CD14-positive monocyte (primary cell): ENCODE data around the gene AFAP1L1. TPM values are rescaled to one million over a fixed set of nuclear protein-coding genes. Genes with fewer than 3 reads are reported as not detected.

Experiments
- DNase-seq, 3 donors: peaks; one replicate each; pipeline ENCODE4 v3.0.0-alpha.2; 2011 to 2022
- H2AFZ ChIP-seq: 2 replicates; pipeline ENCODE4 v1.6.0; 2012; ENCODE audit warnings: mild to moderate bottlenecking, low read depth, low read length, inconsistent platforms; ENCODE audit not compliant: insufficient read depth, poor library complexity, severe bottlenecking
- H3K27ac ChIP-seq, 2 donors: 1 replicate in 1 of 2; 2 replicates in 1 of 2; pipeline ENCODE4 v1.5.1; 2012 to 2013; ENCODE audit warnings: low read length in 2 of 2, control low read depth in 1 of 2, inconsistent platforms in 1 of 2, low read depth in 1 of 2, mild to moderate bottlenecking in 1 of 2
- H3K27me3 ChIP-seq, 2 donors: one replicate each; pipeline versions ENCODE4 v1.6.0 to v1.6.1; 2011 to 2013; ENCODE audit warnings: low read length in 2 of 2; ENCODE audit not compliant: control insufficient read depth in 2 of 2, insufficient read depth in 2 of 2
- H3K36me3 ChIP-seq, 2 donors: replicated peaks in 1 of 2; 1 replicate in 1 of 2; 2 replicates in 1 of 2; pipeline versions ENCODE4 v1.5.1 to v1.6.1; 2012 to 2013; ENCODE audit warnings: low read length in 2 of 2, control low read depth in 1 of 2, inconsistent platforms in 1 of 2, mild to moderate bottlenecking in 1 of 2; ENCODE audit not compliant: insufficient read depth in 2 of 2, control insufficient read depth in 1 of 2
- H3K4me1 ChIP-seq, 2 donors: 1 replicate in 1 of 2; 2 replicates in 1 of 2; pipeline versions ENCODE4 v1.5.1 to v1.6.1; 2012 to 2013; ENCODE audit warnings: low read length in 2 of 2, control low read depth in 1 of 2, inconsistent platforms in 1 of 2, mild to moderate bottlenecking in 1 of 2, moderate library complexity in 1 of 2; ENCODE audit not compliant: insufficient read depth in 2 of 2, control insufficient read depth in 1 of 2
- H3K4me2 ChIP-seq: replicated peaks from 2 replicates; pipeline ENCODE3; 2012; ENCODE audit warnings: low read length, moderate library complexity, mild to moderate bottlenecking; ENCODE audit not compliant: poor library complexity, severe bottlenecking; ENCODE audit errors: extremely low read depth
- H3K4me3 ChIP-seq, 3 experiments: fragments of 200-600 bp in 1 of 3; sonication (generic) in 1 of 3; replicated peaks in 1 of 3; 1 replicate in 2 of 3; 2 replicates in 1 of 3; pipeline ENCODE4 v1.5.1; 2011 to 2013; ENCODE audit warnings: low read length in 3 of 3, mild to moderate bottlenecking in 3 of 3, control low read depth in 2 of 3, low read depth in 2 of 3, inconsistent platforms in 1 of 3, moderate library complexity in 1 of 3
- H3K79me2 ChIP-seq: 2 replicates; pipeline ENCODE4 v1.6.0; 2012; ENCODE audit warnings: mild to moderate bottlenecking, control low read depth, inconsistent platforms, low read length, moderate library complexity; ENCODE audit not compliant: insufficient read depth
- H3K9ac ChIP-seq: 2 replicates; pipeline ENCODE4 v1.6.0; 2017; ENCODE audit warnings: low read length, mild to moderate bottlenecking; ENCODE audit not compliant: insufficient read depth, poor library complexity, severe bottlenecking
- H3K9me3 ChIP-seq, 2 donors: replicated peaks in 1 of 2; 1 replicate in 1 of 2; 2 replicates in 1 of 2; pipeline versions ENCODE4 v1.5.1 to v1.6.1; 2012 to 2013; ENCODE audit warnings: low read length in 2 of 2, control low read depth in 1 of 2; ENCODE audit not compliant: control insufficient read depth in 1 of 2, insufficient read depth in 1 of 2
- H4K20me1 ChIP-seq: 2 replicates; pipeline ENCODE4 v1.6.0; 2012; ENCODE audit warnings: mild to moderate bottlenecking, low read length, control low read depth, moderate library complexity; ENCODE audit not compliant: insufficient read depth
- H3K27ac Mint-ChIP-seq, 7 donors: one replicate each; pipeline ENCODE4 v1.8.0; 2020; ENCODE audit warnings: mild to moderate bottlenecking in 7 of 7, mixed read lengths in 7 of 7, moderate library complexity in 6 of 7, inconsistent platforms in 2 of 7
- H3K27me3 Mint-ChIP-seq, 3 donors: one replicate each; pipeline ENCODE4 v1.8.0; 2021 to 2022; ENCODE audit warnings: low read depth in 3 of 3, mild to moderate bottlenecking in 3 of 3, mixed read lengths in 3 of 3, moderate library complexity in 3 of 3, inconsistent platforms in 1 of 3
- H3K36me3 Mint-ChIP-seq, 2 donors: one replicate each; pipeline ENCODE4 v1.8.0; 2020; ENCODE audit warnings: mixed read lengths in 2 of 2, inconsistent platforms in 1 of 2, mild to moderate bottlenecking in 1 of 2
- H3K4me1 Mint-ChIP-seq: one replicate; pipeline ENCODE4 v1.8.0; 2020; ENCODE audit warnings: mild to moderate bottlenecking, mixed read lengths
- H3K4me3 Mint-ChIP-seq, 2 donors: one replicate each; pipeline ENCODE4 v1.8.0; 2020; ENCODE audit warnings: mild to moderate bottlenecking in 2 of 2, mixed read lengths in 2 of 2, moderate library complexity in 1 of 2
- H3K9me3 Mint-ChIP-seq, 7 donors: one replicate each; pipeline ENCODE4 v1.8.0; 2020 to 2022; ENCODE audit warnings: mixed read lengths in 7 of 7, mild to moderate bottlenecking in 6 of 7, moderate library complexity in 6 of 7, inconsistent platforms in 2 of 7
- CTCF ChIP-seq: fragments of 200-600 bp; IDR thresholded peaks from one replicate; pipeline ENCODE4 v1.8.0; 2022; ENCODE audit warnings: antibody characterized with exemption, mild to moderate bottlenecking
- WGBS: methylation state at CpG from one replicate; pipeline ENCODE4 v1.1.5; 2013; ENCODE audit warnings: missing lambda C conversion rate; ENCODE audit not compliant: insufficient coverage; 5-methylcytosine and 5-hydroxymethylcytosine counted together
- intact Hi-C, 2 donors: fragments of 100-400 bp; cut with micrococcal nuclease; formaldehyde crosslinking; loops; one replicate each; pipeline versions ENCODE4 v1.15.0 to v1.15.1; 2023
- polyA plus RNA-seq, 3 donors: library from polyadenylated mRNA; depleted of rRNA in 1 of 3; unstranded in 2 of 3; stranded (reverse) in 1 of 3; fragments of 300-500 nt in 2 of 3; fragments of >200 nt in 1 of 3; fragmentation: Illumina TruSeq in 2 of 3; gene quantifications; 1 replicate in 2 of 3; 2 replicates in 1 of 3; pipeline ENCODE4 v1.2.3, GENCODE V29; 2012 to 2021

AFAP1L1 gene
- polyA plus RNA-seq, 3 donors = not detected

GRCh38 chr5:149324641-149325040, 53.0 kb downstream of the AFAP1L1 start:
- WGBS = 100% methylated on average over 1 of the region's 2 CpGs
- Histone ChIP-seq H3K9me3 (no peaks in the 10 kb centered on the region), H3K9ac (no peak overlapping the region), H3K4me2 (no peak overlapping the region), H3K36me3 (no peaks in the 10 kb centered on the region), H4K20me1 (no peaks in the 10 kb centered on the region), H3K4me1 (no peaks in the 10 kb centered on the region), H3K27me3 (no peaks in the 10 kb centered on the region), H3K27ac (no peak overlapping the region), H3K79me2 (no peaks in the 10 kb centered on the region), H2AFZ (no peak overlapping the region), H3K4me3 (no peak overlapping the region)
- intact Hi-C loops = no loop called here
- H3K27ac Mint-ChIP-seq = no peak overlapping the region
- peaks cover 5% of the 10 kb centered on the region for H3K4me1 Mint-ChIP-seq
- no peak for DNase-seq
- H3K36me3 Mint-ChIP-seq = no peaks in the 10 kb centered on the region
- no peak overlapping the region for H3K4me3 Mint-ChIP-seq
- H3K27me3 Mint-ChIP-seq = peaks cover 0 to 2% (median 1%) of the 10 kb centered on the region in 3 donors
- peaks cover 0 to 3% (median 2%) of the 10 kb centered on the region in 7 donors for H3K9me3 Mint-ChIP-seq
- no peak for TF ChIP-seq CTCF

- no peaks in the 10 kb centered on the region for H3K36me3 Mint-ChIP-seq
Measured at GRCh38 chr5:149325166-149325735, 53.6 kb downstream of the AFAP1L1 start.

More at GRCh38 chr5:149325166-149325735, 53.6 kb downstream of the AFAP1L1 start:
- DNase-seq = no peak
- Histone ChIP-seq H3K4me2 (no peak overlapping the region), H4K20me1 (no peaks in the 10 kb centered on the region), H2AFZ (no peak overlapping the region), H3K27ac (no peak overlapping the region), H3K9ac (no peak overlapping the region), H3K4me3 (no peak overlapping the region), H3K27me3 (no peaks in the 10 kb centered on the region), H3K4me1 (no peaks in the 10 kb centered on the region), H3K79me2 (no peaks in the 10 kb centered on the region), H3K9me3 (no peaks in the 10 kb centered on the region), H3K36me3 (no peaks in the 10 kb centered on the region)
- Mint-ChIP-seq H3K4me1 (peaks cover 5% of the 10 kb centered on the region), H3K27me3 (peaks cover 0 to 2% (median 1%) of the 10 kb centered on the region in 3 donors), H3K27ac (no peak overlapping the region), H3K9me3 (peaks cover 0 to 3% (median 2%) of the 10 kb centered on the region in 7 donors), H3K4me3 (no peak overlapping the region)
- no peak for TF ChIP-seq CTCF
- intact Hi-C loops = no loop called here
